H1 (cell line): Measurements from ENCODE around the gene CDH18. TPM values are rescaled to one million over a fixed set of nuclear protein-coding genes. Genes with fewer than 3 reads are reported as not detected.
A peak's percentile ranks its signal among the peaks of the same experiment; 100 is the strongest.

ENCODE experiments used
- CTCF ChIA-PET: fragments of 300-600 bp; sonication (Branson Sonifier 250); formaldehyde crosslinking; loops from one replicate; lab custom pipeline; 2021; ENCODE audit not compliant: partially characterized antibody; lab: Charles Lee
- POLR2A ChIA-PET: fragments of 300-600 bp; sonication (Branson Sonifier 250); formaldehyde crosslinking; loops from one replicate; lab custom pipeline; 2021; ENCODE audit warnings: inconsistent platforms; ENCODE audit not compliant: partially characterized antibody; lab: Charles Lee
- DNase-seq, 2 experiments: peaks; one replicate each; pipeline versions ENCODE4 v3.0.0 to v3.0.0-alpha.2; 2010 to 2022; ENCODE audit warnings: low spot score in 2 of 2, low read depth in 1 of 2, mixed read lengths in 1 of 2
- FAIRE-seq: peaks from 2 replicates; lab custom pipeline; 2011; peaks lifted over from hg19 to GRCh38; lab: Jason Lieb, UNC
- H2AFZ ChIP-seq: 2 replicates; pipeline ENCODE4 v1.8.1; 2012; ENCODE audit warnings: low read length, inconsistent platforms
- H2AK5ac ChIP-seq: 2 replicates; pipeline ENCODE4 v1.6.1; 2013; ENCODE audit warnings: low read depth, low read length
- H2BK120ac ChIP-seq: replicated peaks from 2 replicates; pipeline ENCODE3; 2013; ENCODE audit warnings: low read depth, low read length, inconsistent platforms
- H2BK12ac ChIP-seq: 2 replicates; pipeline ENCODE4 v1.6.1; 2013; ENCODE audit warnings: low read depth, low read length
- H2BK15ac ChIP-seq: 2 replicates; pipeline ENCODE4 v1.6.1; 2013; ENCODE audit warnings: low read length
- H2BK20ac ChIP-seq: 2 replicates; pipeline ENCODE4 v1.6.1; 2013; ENCODE audit warnings: low read length
- H2BK5ac ChIP-seq: 2 replicates; pipeline ENCODE4 v1.6.1; 2013; ENCODE audit warnings: low read depth, low read length
- H3K14ac ChIP-seq: 2 replicates; pipeline ENCODE4 v1.6.1; 2013; ENCODE audit warnings: inconsistent platforms; ENCODE audit not compliant: insufficient read length
- H3K18ac ChIP-seq: 2 replicates; pipeline ENCODE4 v1.6.1; 2013; ENCODE audit warnings: low read length; ENCODE audit errors: extremely low read depth
- H3K23ac ChIP-seq: 2 replicates; pipeline ENCODE4 v1.6.1; 2013; ENCODE audit warnings: inconsistent platforms; ENCODE audit not compliant: insufficient read length
- H3K23me2 ChIP-seq: 2 replicates; pipeline ENCODE4 v1.6.1; 2013; ENCODE audit warnings: low read depth, low read length
- H3K27ac ChIP-seq: 2 replicates; pipeline ENCODE4 v1.6.1; 2011; ENCODE audit warnings: low read depth, low read length, inconsistent platforms
- H3K27me3 ChIP-seq, 4 experiments: replicated peaks in 1 of 4; 1 replicate in 1 of 4; 2 replicates in 3 of 4; pipeline versions ENCODE4 v1.6.1 to v1.8.1; 2011 to 2013; ENCODE audit warnings: low read length in 3 of 4, mild to moderate bottlenecking in 3 of 4, inconsistent platforms in 2 of 4, mixed read lengths in 2 of 4, moderate library complexity in 1 of 4; ENCODE audit not compliant: control insufficient read depth in 3 of 4, insufficient read depth in 3 of 4; ENCODE audit errors: extremely low read depth in 1 of 4
- H3K36me3 ChIP-seq, 4 experiments: 2 replicates each; pipeline versions ENCODE4 v1.6.1 to v1.8.1; 2011 to 2013; ENCODE audit warnings: mild to moderate bottlenecking in 4 of 4, low read length in 3 of 4, moderate library complexity in 2 of 4, control low read depth in 1 of 4, inconsistent platforms in 1 of 4; ENCODE audit not compliant: insufficient read depth in 4 of 4, control insufficient read depth in 2 of 4
- H3K4ac ChIP-seq: replicated peaks from 2 replicates; pipeline ENCODE3; 2013; ENCODE audit warnings: low read length, low read depth, mixed read lengths, inconsistent platforms; ENCODE audit not compliant: insufficient read length
- H3K4me1 ChIP-seq, 4 experiments: replicated peaks in 1 of 4; 1 replicate in 1 of 4; 2 replicates in 3 of 4; pipeline versions ENCODE4 v1.6.1 to v1.8.1; 2011 to 2013; ENCODE audit warnings: low read length in 3 of 4, inconsistent platforms in 2 of 4, mixed read lengths in 1 of 4; ENCODE audit not compliant: insufficient read depth in 4 of 4, control insufficient read depth in 3 of 4
- H3K4me2 ChIP-seq, 2 experiments: 2 replicates each; pipeline versions ENCODE4 v1.6.1 to v1.8.1; 2011 to 2013; ENCODE audit warnings: low read depth in 2 of 2, low read length in 2 of 2, control low read depth in 1 of 2, inconsistent platforms in 1 of 2, mild to moderate bottlenecking in 1 of 2; ENCODE audit not compliant: insufficient read depth in 1 of 2
- H3K4me3 ChIP-seq, 4 experiments: fragments of 200-600, 300-600 bp in 1 of 4; sonication (generic), shearing (Covaris generic), sonication (Bioruptor Twin) in 1 of 4; 2 replicates each; pipeline versions ENCODE4 v1.5.1 to v1.8.1; 2011 to 2016; ENCODE audit warnings: low read length in 4 of 4, low read depth in 3 of 4, control low read depth in 2 of 4, inconsistent platforms in 2 of 4, mild to moderate bottlenecking in 2 of 4, mixed read lengths in 1 of 4, moderate library complexity in 1 of 4; ENCODE audit not compliant: insufficient read depth in 2 of 4; ENCODE audit errors: extremely low read depth in 1 of 4
- H3K56ac ChIP-seq: replicated peaks from 2 replicates; pipeline ENCODE3; 2013; ENCODE audit warnings: low read depth, mild to moderate bottlenecking, mixed read lengths, low read length, inconsistent platforms; ENCODE audit not compliant: insufficient read length
- H3K79me1 ChIP-seq: 2 replicates; pipeline ENCODE4 v1.6.1; 2013; ENCODE audit warnings: low read depth, low read length, control low read depth
- H3K79me2 ChIP-seq, 2 experiments: 2 replicates each; pipeline versions ENCODE4 v1.6.1 to v1.8.1; 2012 to 2013; ENCODE audit warnings: low read length in 2 of 2, mild to moderate bottlenecking in 2 of 2, inconsistent platforms in 1 of 2; ENCODE audit not compliant: insufficient read depth in 2 of 2, control insufficient read depth in 1 of 2
- H3K9ac ChIP-seq, 4 experiments: replicated peaks in 1 of 4; 1 replicate in 1 of 4; 2 replicates in 3 of 4; pipeline versions ENCODE4 v1.6.1 to v1.8.1; 2011 to 2013; ENCODE audit warnings: low read depth in 3 of 4, low read length in 3 of 4, control low read depth in 2 of 4, mild to moderate bottlenecking in 2 of 4, moderate library complexity in 2 of 4, inconsistent platforms in 1 of 4; ENCODE audit errors: extremely low read depth in 1 of 4
- H3K9me3 ChIP-seq, 2 experiments: 2 replicates each; pipeline versions ENCODE4 v1.6.1 to v1.8.1; 2012 to 2013; ENCODE audit warnings: mild to moderate bottlenecking in 2 of 2, moderate library complexity in 2 of 2, control low read depth in 1 of 2, inconsistent platforms in 1 of 2, low read depth in 1 of 2, low read length in 1 of 2, mixed read lengths in 1 of 2; ENCODE audit not compliant: insufficient read depth in 2 of 2
- H4K20me1 ChIP-seq, 2 experiments: replicated peaks in 1 of 2; 2 replicates each; pipeline versions ENCODE3 to v1.8.1; 2011 to 2013; ENCODE audit warnings: inconsistent platforms in 2 of 2, low read length in 2 of 2, mild to moderate bottlenecking in 1 of 2; ENCODE audit not compliant: insufficient read depth in 2 of 2, control insufficient read depth in 1 of 2
- H4K5ac ChIP-seq: 2 replicates; pipeline ENCODE4 v1.6.1; 2013; ENCODE audit warnings: low read length, low read depth, mixed read lengths, inconsistent platforms; ENCODE audit not compliant: insufficient read length
- H4K8ac ChIP-seq: 2 replicates; pipeline ENCODE4 v1.8.0; 2013; ENCODE audit warnings: mild to moderate bottlenecking, moderate library complexity, low read length, inconsistent platforms; ENCODE audit not compliant: insufficient read depth; ENCODE audit errors: extremely low read depth
- H4K91ac ChIP-seq: replicated peaks from 2 replicates; pipeline ENCODE3; 2013; ENCODE audit warnings: low read length, mixed read lengths, inconsistent platforms; ENCODE audit not compliant: insufficient read length
- ASH2L ChIP-seq: fragments of 200-600, 300-600 bp; sonication (generic); IDR thresholded peaks from one replicate; pipeline ENCODE4 v1.7.1; 2017; ENCODE audit warnings: low read length
- ATF3 ChIP-seq: IDR thresholded peaks from 2 replicates; pipeline ENCODE4 v1.6.1; 2011; ENCODE audit warnings: low read depth, mild to moderate bottlenecking, low read length; ENCODE audit not compliant: insufficient read depth
- BACH1 ChIP-seq: IDR thresholded peaks from 2 replicates; pipeline ENCODE4 v1.6.1; 2012; ENCODE audit warnings: low read length, improper control_type of control experiment
- CREB1 ChIP-seq: IDR thresholded peaks from 2 replicates; pipeline ENCODE4 v1.6.1; 2012; ENCODE audit warnings: inconsistent platforms
- KDM5A ChIP-seq: fragments of 200-600 bp; IDR thresholded peaks from 2 replicates; pipeline ENCODE4 v1.7.1; 2012; ENCODE audit warnings: mild to moderate bottlenecking, low read length, inconsistent platforms, mixed read lengths
- NANOG ChIP-seq: IDR thresholded peaks from 2 replicates; pipeline ENCODE4 v1.6.1; 2011; ENCODE audit warnings: low read length, low read depth, mild to moderate bottlenecking, inconsistent platforms; ENCODE audit not compliant: insufficient read depth, poor library complexity, severe bottlenecking
- NRF1 ChIP-seq: IDR thresholded peaks from 2 replicates; pipeline ENCODE4 v1.6.1; 2011; ENCODE audit warnings: mild to moderate bottlenecking, low read depth, low read length, improper control_type of control experiment
- POLR2A ChIP-seq, 2 experiments: IDR thresholded peaks; 1 replicate in 1 of 2; 2 replicates in 1 of 2; pipeline ENCODE4 v1.6.1; 2011; ENCODE audit warnings: low read depth in 2 of 2, low read length in 2 of 2, mild to moderate bottlenecking in 2 of 2; ENCODE audit errors: control extremely low read depth in 1 of 2
- POLR2AphosphoS5 ChIP-seq: IDR thresholded peaks from 2 replicates; pipeline ENCODE4 v1.6.1; 2011; ENCODE audit warnings: low read depth, low read length
- SIRT6 ChIP-seq: IDR thresholded peaks from one replicate; pipeline ENCODE4 v1.7.1; 2012; ENCODE audit warnings: low read length, inconsistent platforms
- SIX5 ChIP-seq: IDR thresholded peaks from 2 replicates; pipeline ENCODE4 v1.6.1; 2011; ENCODE audit warnings: mild to moderate bottlenecking, low read depth, low read length
- SUZ12 ChIP-seq: fragments of 200-600 bp; sonication (generic); IDR thresholded peaks from 2 replicates; pipeline ENCODE4 v1.6.1; 2012; ENCODE audit warnings: mild to moderate bottlenecking, inconsistent platforms, low read length, moderate library complexity, mixed read lengths
- TAF7 ChIP-seq: optimal IDR thresholded peaks from 2 replicates; pipeline ENCODE3; 2011; ENCODE audit warnings: low read depth, mild to moderate bottlenecking, inconsistent platforms, low read length, moderate library complexity, borderline replicate concordance
- TBP ChIP-seq: IDR thresholded peaks from 2 replicates; pipeline ENCODE4 v1.6.1; 2011; ENCODE audit warnings: low read depth, low read length, improper control_type of control experiment
- WGBS, 2 experiments: shearing (Covaris generic) in 1 of 2; methylation state at CpG; one replicate each; pipeline versions ENCODE4 v1.1.6 to v1.1.7; 2013 to 2015; ENCODE audit warnings: low lambda C conversion rate in 2 of 2, mixed read lengths in 2 of 2, inconsistent platforms in 1 of 2, low coverage in 1 of 2, missing lambda C conversion rate in 1 of 2; ENCODE audit not compliant: insufficient replicate concordance in 2 of 2, insufficient coverage in 1 of 2, insufficient read length in 1 of 2; ENCODE audit errors: extremely low coverage in 1 of 2, missing lambda C conversion rate in 1 of 2; 5-methylcytosine and 5-hydroxymethylcytosine counted together
- polyA plus RNA-seq, 7 experiments: library from polyadenylated mRNA; depleted of rRNA in 3 of 7; stranded (reverse) in 5 of 7; unstranded in 2 of 7; fragments of >200 nt in 5 of 7; fragments of 200-250 nt in 2 of 7; gene quantifications; 1 replicate in 5 of 7; 2 replicates in 1 of 7; 4 replicates in 1 of 7; pipeline versions ENCODE4 v1.2.1 to v1.2.3, GENCODE V29; 2011 to 2013; ENCODE audit warnings: missing spikeins in 2 of 7, mixed read lengths in 2 of 7
- total RNA-seq: library from RNA; stranded (reverse); fragmentation: NEBNext Ultra II Directional; extraction: Animal tissue kit (Norgen Biotek cat#: 25700); gene quantifications from 2 replicates; pipeline ENCODE4 v1.2.1, GENCODE V29; 2021

Gene CDH18
- total and polyA plus RNA-seq, 2 of the 8 experiments (the other 6 are each of a cell fraction or from before 2014, with no cell fraction given) = 0.30 to 0.32 TPM

GRCh38 chr5:19771174-19771835 lies 216.7 kb downstream of the CDH18 start:
- Histone ChIP-seq H3K4me3 (no peak overlapping the region), H3K23me2 (no peaks in the 10 kb centered on the region), H3K18ac (no peak overlapping the region), H2AFZ (0 out of 2 replicates have a peak overlapping the region, but pooled peaks have one; percentile 68), H3K14ac (no peak overlapping the region), H2BK12ac (peak overlapping the region; percentile 35; the same call in 1 of the 2 replicates), H2BK15ac (no peak overlapping the region), H3K9ac (no peak overlapping the region), H3K36me3 (no peaks in the 10 kb centered on the region), H3K4me2 (no peak overlapping the region; a peak in 1 of 4 replicates), H2BK120ac (no peak overlapping the region), H4K8ac (no peak overlapping the region; the same call in 1 of the 2 replicates), H4K91ac (peak overlapping the region; percentile 34), H2AK5ac (no peak overlapping the region), H3K79me1 (no peaks in the 10 kb centered on the region), H3K27me3 (no peaks in the 10 kb centered on the region), H2BK20ac (peak overlapping the region; percentile 84; the same call in 1 of the 2 replicates), H3K9me3 (no peaks in the 10 kb centered on the region), H3K4me1 (peaks cover 0 to 29% (median 10%) of the 10 kb centered on the region in 4 experiments; a peak in 5 of 7 replicates), H4K5ac (no peak overlapping the region), H3K4ac (no peak overlapping the region), H3K23ac (no peak overlapping the region), H3K56ac (no peak overlapping the region), H4K20me1 (no peaks in the 10 kb centered on the region), H3K79me2 (no peaks in the 10 kb centered on the region), H3K27ac (no peak overlapping the region), H2BK5ac (peak overlapping the region; percentile 28; the same call in 1 of the 2 replicates)
- no peak for FAIRE-seq
- ChIA-PET POLR2A (no interaction called here), CTCF (interaction anchor here (0.5 kb wide), 1 partner anchor 223 kb away, joined by 3 read pairs; no protein-coding TSS in a partner anchor)
- WGBS, 2 experiments = 82% methylated on average over 6 of the region's 6 CpGs; no CpG with 5 or more reads in 1 of the 2 experiments
- no peak for DNase-seq
- no peak for TF ChIP-seq CREB1
- no peak for TF ChIP-seq SIX5
- no peak for TF ChIP-seq ASH2L
- TF ChIP-seq POLR2A (IDR thresholded peaks at IDR 0.05; ENCODE audit: control extremely low read depth in 1 of 2, low read depth in 2 of 2, low read length in 2 of 2) = no peak
- TF ChIP-seq BACH1 = no peak
- no peak for TF ChIP-seq NANOG
- no peak for TF ChIP-seq POLR2AphosphoS5
- TF ChIP-seq SIRT6 = no peak
- TF ChIP-seq TBP = no peak
- no peak for TF ChIP-seq TAF7
- TF ChIP-seq NRF1 = no peak
- no peak for TF ChIP-seq SUZ12
- TF ChIP-seq ATF3 = no peak
- TF ChIP-seq KDM5A = no peak
